ENCODE results near the gene SRMS.
A peak's percentile ranks its signal among the peaks of the same experiment; 100 is the strongest.

The SRMS gene

DNA sequence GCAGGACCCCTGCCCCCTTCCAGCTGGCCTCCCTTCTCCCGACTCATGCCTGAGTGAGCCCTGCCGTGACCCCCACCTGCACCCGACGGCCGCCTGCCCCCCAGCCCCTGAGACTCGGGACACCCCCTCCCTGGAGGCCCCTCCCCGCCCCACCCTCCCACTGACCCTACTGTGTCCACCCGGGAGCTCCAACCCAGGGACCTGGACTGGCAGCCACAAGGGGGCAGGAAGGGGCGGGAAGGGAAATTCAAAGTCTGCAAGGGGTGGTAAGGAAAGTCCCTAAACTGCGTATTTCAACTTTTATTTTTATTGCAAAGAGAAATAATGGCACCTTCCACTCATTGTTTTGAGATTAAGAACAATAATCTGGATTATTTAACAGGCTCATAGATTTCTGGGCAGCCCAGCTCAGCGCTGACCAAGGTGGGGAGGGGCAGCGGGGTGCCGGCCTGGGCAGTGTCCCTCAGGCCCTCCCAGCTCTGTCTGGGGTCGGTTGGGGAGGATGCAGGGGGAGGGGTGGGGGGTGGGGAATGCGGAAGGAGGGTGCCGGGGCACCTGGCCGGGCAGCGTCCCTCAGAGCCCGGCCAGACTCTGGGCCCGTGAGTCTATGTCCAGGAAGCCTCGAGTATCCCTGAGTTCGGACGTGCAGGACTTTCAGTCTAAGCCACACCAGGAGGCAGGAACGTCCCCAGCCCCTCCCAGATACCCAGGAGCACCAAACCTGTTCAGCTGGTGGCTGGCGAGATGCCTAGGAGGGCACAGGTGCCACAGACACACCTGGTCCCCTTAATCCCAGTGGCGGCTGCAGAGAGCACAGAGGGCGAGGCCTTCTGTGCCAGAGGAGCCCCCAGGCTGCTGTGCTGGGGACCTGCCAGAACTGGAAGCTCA is 9.1 kb downstream of the SRMS start:
- TF ChIP-seq, protein P1, sequence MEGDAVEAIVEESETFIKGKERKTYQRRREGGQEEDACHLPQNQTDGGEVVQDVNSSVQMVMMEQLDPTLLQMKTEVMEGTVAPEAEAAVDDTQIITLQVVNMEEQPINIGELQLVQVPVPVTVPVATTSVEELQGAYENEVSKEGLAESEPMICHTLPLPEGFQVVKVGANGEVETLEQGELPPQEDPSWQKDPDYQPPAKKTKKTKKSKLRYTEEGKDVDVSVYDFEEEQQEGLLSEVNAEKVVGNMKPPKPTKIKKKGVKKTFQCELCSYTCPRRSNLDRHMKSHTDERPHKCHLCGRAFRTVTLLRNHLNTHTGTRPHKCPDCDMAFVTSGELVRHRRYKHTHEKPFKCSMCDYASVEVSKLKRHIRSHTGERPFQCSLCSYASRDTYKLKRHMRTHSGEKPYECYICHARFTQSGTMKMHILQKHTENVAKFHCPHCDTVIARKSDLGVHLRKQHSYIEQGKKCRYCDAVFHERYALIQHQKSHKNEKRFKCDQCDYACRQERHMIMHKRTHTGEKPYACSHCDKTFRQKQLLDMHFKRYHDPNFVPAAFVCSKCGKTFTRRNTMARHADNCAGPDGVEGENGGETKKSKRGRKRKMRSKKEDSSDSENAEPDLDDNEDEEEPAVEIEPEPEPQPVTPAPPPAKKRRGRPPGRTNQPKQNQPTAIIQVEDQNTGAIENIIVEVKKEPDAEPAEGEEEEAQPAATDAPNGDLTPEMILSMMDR (IDR thresholded peaks at IDR 0.05; ENCODE audit: borderline replicate concordance, control extremely low read depth, extremely low read depth, insufficient read depth, missing control alignments): peak; percentile 7
- in situ Hi-C loops (cut with MboI; ENCODE audit: low sequenced_read_pairs, unreplicated experiment): loop anchor here (25.0 kb wide), 1 partner anchor 324 kb away; the partner anchor contains the start of genes ABHD16B and TPD52L2
- DNase-seq (ENCODE audit: low spot score): peak; percentile 74

DNA sequence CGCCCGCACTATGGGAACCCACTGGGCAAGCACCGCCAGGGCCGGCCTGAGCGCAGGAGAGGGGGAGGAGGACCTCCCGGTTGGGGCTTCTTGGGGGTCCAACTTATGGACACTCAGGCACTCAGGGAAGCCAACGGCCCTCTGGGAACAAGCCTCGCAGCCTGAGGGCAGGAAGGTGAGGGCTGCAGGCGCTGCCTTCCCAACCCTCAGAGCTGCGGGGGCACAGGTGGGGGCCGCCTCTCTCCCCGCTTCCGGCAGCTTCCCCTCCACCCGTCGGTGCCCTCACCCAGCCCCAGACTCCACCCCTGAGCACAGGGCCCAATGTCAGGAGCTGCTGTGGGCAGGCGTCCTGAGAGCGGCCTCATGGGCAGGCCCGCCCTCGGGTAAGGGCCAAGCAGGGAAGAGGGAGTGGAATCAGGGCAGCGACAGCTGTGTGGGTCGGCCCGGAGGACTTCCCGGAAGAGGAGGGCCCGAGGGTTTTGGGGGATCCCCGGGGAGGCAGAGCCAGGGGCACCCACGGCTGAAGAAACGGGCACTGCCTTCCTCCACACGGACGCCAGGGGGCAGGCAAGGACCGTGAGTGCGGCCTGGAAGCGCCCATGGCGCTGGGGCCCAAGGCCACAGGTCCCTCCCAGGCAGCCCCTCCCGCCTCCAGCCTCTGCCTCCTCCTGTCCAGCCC is 9.9 kb downstream of the SRMS start:
- in situ Hi-C loops (cut with MboI; ENCODE audit: low sequenced_read_pairs, unreplicated experiment): loop anchor here (25.0 kb wide), 1 partner anchor 325 kb away; the partner anchor contains the start of genes ABHD16B and TPD52L2

DNA sequence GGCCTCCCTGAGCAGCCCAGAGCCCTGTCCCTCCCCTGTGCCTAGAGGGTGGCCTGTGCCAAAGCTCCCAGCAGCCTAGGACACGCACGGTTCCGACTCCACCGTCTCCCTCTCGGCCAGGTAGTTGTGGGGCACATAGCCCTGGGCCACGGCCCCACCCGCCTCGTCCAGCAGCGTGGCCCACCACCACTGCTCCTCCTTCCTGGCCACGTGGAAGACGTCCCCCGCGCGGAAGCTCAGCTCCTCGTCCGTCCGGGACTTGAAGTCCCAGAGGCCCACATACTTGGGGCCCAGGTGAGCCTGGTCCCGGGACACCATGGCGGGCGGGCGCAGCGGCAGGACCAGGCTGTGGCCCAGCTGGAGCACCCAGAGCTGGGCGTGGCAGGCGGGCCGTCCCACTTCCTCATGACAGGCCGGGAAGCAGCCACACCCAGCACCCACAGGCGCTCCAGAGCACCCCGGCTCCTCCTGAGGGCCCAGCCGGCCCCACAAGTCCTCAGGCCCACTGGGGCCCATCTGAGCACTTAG is 10.5 kb downstream of the SRMS start, which contains the start of gene PTK6:
Gene PTK6 (minus strand): TSS at position 380 of the 528 bp plus-strand sequence. CDS start 62 bp downstream, at position 318.
- in situ Hi-C loops (cut with MboI; ENCODE audit: low sequenced_read_pairs, unreplicated experiment): loop anchor here (25.0 kb wide), 1 partner anchor 325 kb away; the partner anchor contains the start of genes ABHD16B and TPD52L2
- TF ChIP-seq, protein P1 (IDR thresholded peaks at IDR 0.05; ENCODE audit: borderline replicate concordance, control extremely low read depth, extremely low read depth, insufficient read depth, missing control alignments): no peak
- peak; percentile 77 for DNase-seq (ENCODE audit: low spot score)

More for the DNA sequence above, 9.9 kb downstream of the SRMS start:
- peak; percentile 99 for DNase-seq (ENCODE audit: low spot score)
- TF ChIP-seq, protein P1 (IDR thresholded peaks at IDR 0.05; ENCODE audit: borderline replicate concordance, control extremely low read depth, extremely low read depth, insufficient read depth, missing control alignments): peak; percentile 97

DNA sequence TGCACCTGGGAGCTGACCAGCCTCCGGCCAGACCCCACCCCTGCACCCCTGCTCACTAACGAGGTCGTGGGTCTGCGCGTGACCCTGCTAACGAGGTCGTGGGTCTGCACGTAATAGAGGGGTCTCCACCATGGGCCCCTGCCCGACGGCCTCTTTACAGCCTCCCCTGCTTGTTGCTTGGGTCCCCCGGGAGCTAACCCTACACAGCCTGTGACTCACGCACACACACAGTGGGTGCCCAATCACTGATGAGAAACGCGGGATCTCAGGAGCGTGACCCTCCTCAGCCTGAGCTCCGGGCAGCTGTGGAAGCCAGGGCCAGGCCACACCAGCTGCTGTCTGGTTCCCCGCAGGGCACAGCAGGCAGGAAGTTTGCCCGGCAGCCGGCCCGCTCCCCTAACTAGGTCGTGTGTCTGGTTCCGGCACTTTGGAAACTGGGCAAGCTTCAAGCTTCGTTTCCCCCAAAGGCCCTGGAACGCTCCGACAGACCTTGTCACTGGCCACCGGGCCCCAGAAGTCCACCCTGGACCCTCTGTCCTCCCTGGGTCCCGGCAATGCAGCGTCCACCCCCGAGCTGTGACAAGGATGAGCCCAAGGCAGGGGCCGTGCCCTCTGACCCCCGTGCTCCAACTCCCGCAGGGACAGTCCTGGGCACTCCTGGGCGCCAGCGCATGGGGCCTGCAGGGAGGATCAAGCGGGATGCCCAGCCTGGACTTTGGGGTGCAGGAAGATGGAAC is 11.1 kb downstream of the SRMS start:
- TF ChIP-seq, protein P1 (IDR thresholded peaks at IDR 0.05; ENCODE audit: borderline replicate concordance, control extremely low read depth, extremely low read depth, insufficient read depth, missing control alignments): no peak
- in situ Hi-C loops (cut with MboI; ENCODE audit: low sequenced_read_pairs, unreplicated experiment): loop anchor here (25.0 kb wide), 1 partner anchor 326 kb away; the partner anchor contains the start of genes ABHD16B and TPD52L2
- no peak for DNase-seq (ENCODE audit: low spot score)

DNA sequence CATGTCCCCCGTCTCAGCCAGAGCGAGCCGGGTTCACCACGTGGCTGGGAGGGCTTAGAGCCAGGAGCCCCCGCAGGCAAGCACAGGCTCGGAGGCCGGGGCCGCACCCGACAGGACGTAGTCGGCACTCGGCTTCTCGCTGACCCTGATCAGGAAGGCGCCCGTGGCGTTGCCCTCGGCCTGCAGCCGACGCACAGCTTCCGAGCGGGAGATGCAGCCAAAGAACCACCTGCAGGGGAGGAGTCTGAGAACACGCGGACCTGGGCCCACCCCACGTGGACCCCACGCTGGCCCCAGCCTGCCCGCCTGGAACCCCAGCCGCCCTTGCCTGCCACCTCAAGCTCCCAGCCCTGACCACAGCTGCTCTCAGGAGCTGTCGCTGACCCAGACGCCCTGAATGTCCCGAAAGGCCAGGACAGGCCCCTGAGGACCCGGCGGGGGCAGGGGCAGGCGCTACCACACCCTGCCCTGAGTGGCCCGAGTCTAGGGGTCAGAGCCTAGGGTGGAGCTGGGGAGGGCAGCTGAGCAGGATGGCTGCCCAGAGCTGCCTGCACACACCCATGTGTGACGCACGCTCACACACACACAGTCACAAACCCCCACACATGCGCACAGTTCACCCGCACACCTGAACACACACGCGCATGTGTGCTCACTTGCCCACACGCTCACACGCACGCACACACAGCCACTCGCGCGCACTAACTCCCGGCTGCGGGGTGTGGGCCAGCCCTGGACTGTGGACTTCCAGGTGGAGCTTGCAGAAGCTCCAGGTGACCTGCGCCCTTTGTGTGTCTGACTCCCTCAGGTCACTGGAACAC is 12.5 kb downstream of the SRMS start:
- in situ Hi-C loops (cut with MboI; ENCODE audit: low sequenced_read_pairs, unreplicated experiment): loop anchor here (25.0 kb wide), 1 partner anchor 327 kb away; the partner anchor contains the start of genes ABHD16B and TPD52L2
- TF ChIP-seq, protein P1 (IDR thresholded peaks at IDR 0.05; ENCODE audit: borderline replicate concordance, control extremely low read depth, extremely low read depth, insufficient read depth, missing control alignments): no peak
- no peak for DNase-seq (ENCODE audit: low spot score)
